HFF-Myc (cell line): ENCODE measurements around the gene NEURL1B.
A peak's percentile ranks its signal among the peaks of the same experiment; 100 is the strongest.

Source experiments
- DNase-seq: peaks from one replicate; pipeline ENCODE4 v3.0.0-alpha.2; 2011; ENCODE audit warnings: low read depth; ENCODE audit errors: extremely low read depth
- H3K4me3 ChIP-seq: replicated peaks from 2 replicates; pipeline ENCODE4 v1.5.1; 2011; ENCODE audit warnings: low read depth, mild to moderate bottlenecking, control low read depth, low read length
- TF ChIP-seq, protein P1 (sequence below): IDR thresholded peaks from 2 replicates; pipeline ENCODE4 v1.5.1; 2012; ENCODE audit warnings: mild to moderate bottlenecking, low read depth, low read length, control low read depth; ENCODE audit errors: missing control alignments

The NEURL1B gene

DNA sequence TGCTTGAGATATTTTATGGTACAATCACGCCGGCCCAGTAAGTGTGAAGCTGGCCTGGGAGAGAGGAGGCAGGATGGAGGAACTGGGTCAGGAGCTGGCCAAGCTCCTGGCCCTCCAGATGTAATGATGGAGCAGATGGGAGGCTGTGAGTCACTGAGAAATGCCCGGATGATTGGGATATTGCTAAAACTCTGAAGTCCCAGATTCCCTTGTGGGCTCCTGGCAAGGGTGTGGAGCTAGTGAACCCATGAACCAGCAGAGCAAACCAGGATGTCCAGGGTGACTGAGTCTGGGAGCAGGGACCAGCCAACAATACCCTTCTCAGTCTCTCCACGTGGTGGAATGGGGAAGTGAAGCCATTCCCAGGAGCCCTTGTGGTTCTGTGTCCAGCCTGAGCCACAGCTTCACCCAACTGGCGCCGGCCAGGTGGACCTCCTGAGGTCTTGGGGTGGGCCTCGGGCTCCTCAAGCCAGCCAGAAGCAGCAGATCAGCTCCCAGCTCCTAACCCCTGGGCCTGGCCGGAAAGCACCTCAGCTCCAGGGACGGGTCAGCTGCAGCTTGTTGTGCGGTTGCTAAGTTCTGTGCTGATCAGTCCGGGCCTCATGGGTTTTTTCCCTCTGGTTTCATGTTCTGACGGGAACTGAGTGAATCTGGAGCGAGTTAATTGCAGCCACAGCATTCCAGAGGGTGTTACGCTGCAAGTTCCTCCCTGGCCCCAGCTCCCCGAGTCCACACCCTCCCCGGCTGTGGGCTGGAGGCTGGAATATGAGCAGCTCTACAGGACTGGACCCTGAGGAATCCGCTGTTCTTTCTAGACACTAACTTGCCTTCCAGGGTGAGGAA is 92.3 kb downstream of the NEURL1B start:
- peak; percentile 96 for DNase-seq
- TF ChIP-seq, protein P1, sequence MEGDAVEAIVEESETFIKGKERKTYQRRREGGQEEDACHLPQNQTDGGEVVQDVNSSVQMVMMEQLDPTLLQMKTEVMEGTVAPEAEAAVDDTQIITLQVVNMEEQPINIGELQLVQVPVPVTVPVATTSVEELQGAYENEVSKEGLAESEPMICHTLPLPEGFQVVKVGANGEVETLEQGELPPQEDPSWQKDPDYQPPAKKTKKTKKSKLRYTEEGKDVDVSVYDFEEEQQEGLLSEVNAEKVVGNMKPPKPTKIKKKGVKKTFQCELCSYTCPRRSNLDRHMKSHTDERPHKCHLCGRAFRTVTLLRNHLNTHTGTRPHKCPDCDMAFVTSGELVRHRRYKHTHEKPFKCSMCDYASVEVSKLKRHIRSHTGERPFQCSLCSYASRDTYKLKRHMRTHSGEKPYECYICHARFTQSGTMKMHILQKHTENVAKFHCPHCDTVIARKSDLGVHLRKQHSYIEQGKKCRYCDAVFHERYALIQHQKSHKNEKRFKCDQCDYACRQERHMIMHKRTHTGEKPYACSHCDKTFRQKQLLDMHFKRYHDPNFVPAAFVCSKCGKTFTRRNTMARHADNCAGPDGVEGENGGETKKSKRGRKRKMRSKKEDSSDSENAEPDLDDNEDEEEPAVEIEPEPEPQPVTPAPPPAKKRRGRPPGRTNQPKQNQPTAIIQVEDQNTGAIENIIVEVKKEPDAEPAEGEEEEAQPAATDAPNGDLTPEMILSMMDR, result no peak
- H3K4me3 ChIP-seq, result no peak overlapping the region

DNA sequence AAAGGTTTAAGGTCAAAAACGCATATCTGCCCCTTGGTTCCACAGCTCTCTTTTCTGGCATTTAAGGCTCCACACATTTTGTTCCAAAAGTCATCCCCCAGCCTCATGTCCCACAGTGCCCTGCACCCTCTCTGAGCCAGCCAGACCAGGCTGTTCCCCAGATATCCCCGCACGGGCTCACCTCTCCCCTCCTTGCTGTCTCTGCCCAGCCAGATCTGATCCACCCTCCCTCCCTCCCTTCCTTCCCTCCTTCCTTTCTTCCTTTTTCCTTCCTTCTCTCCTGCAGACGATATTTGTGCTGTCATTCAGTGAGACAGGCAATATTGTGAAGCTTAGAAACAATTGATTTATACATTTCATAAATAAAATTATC is 92.9 kb downstream of the NEURL1B start:
- DNase-seq, result no peak

DNA sequence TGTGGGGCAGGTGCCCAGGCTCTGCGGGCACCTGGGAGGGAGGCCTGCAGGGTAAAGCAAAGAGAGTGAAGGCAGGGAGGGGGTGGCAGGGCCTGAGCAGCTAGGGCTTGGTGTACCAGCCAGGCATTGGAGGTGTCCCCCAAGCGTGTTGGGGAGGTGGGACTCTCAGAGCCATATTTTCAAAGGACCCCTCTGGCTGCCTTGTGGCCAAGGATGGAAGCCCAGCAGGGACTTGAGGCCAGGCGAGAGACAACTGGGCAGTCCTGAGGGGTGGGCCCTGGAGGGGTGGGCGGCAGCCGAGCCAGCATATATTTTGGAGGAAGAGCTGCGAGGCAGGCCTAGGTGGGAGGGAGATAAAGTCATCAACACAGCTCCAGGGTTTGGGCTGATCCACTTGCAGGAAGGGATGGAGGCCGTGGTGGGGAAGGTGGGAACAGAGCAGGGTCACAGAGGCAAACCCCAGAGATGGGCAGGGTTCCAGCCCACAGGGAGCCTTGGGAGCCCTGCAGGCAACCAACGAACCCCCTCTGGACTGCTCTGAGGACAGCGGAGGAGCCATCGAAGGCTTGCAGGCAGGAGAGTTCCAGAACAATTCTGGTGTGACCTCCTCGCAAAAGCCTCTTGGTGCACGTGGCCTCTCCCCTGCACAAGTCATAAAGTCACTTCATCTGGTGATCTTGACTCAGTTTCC is 94.2 kb downstream of the NEURL1B start:
- TF ChIP-seq, protein P1, result no peak
- no peak for DNase-seq
- H3K4me3 ChIP-seq, result no peak overlapping the region

More for the DNA sequence above, 92.9 kb downstream of the NEURL1B start:
- TF ChIP-seq, protein P1, result no peak
- no peak overlapping the region for H3K4me3 ChIP-seq

DNA sequence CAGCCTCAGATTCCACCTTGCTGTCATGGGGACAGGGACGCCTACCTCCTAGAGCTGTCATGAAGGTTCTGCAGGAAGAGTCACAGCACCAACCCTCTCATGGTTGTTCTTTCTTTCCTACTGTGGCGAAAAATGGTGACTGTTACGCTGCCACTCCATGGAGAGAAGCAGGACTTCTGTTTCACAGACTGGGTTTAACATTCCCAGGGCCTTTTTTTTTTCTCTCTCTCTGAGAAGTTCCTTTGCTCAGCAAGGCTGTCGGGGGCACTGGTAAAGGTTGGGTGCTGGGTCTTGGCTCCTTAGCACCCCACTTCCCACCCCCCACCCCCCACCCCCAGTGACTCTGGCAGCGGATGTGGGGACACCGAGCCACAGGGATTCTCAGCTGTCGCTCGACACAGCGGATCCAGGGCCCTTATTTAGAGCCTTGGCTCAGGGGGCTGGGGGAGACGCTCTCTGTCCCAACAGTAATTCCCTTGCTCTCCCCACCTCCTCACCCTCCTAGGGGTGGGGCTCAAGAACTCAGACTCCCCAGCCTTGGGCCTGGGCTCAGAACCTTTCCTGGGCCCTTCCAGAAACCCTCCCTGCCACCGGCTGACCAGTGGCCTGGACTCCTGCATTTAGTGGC is 95.6 kb downstream of the NEURL1B start:
- TF ChIP-seq, protein P1, result no peak
- DNase-seq, result no peak

DNA sequence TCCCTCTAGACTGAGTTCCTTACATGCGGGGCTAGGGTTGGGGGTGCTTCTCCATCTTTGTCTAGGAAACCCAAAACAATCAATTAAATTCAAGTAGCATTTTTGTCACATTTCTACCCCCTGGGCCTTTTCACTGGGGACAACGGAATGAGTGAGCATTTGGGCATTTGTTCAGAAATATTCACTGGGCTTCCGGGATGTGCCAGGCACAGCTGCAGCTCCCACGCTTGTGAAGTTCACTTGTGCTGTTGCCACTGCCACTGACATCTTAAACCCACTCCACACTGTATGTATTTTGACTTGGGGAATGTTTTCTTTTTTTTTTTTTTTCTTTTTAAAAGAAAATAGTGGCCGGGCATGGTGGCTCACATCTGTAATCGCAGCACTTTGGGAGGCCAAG is 98.3 kb downstream of the NEURL1B start:
- H3K4me3 ChIP-seq, result no peak overlapping the region
- no peak for DNase-seq
- TF ChIP-seq, protein P1, result no peak

More for the DNA sequence above, 95.6 kb downstream of the NEURL1B start:
- H3K4me3 ChIP-seq, result no peak overlapping the region

DNA sequence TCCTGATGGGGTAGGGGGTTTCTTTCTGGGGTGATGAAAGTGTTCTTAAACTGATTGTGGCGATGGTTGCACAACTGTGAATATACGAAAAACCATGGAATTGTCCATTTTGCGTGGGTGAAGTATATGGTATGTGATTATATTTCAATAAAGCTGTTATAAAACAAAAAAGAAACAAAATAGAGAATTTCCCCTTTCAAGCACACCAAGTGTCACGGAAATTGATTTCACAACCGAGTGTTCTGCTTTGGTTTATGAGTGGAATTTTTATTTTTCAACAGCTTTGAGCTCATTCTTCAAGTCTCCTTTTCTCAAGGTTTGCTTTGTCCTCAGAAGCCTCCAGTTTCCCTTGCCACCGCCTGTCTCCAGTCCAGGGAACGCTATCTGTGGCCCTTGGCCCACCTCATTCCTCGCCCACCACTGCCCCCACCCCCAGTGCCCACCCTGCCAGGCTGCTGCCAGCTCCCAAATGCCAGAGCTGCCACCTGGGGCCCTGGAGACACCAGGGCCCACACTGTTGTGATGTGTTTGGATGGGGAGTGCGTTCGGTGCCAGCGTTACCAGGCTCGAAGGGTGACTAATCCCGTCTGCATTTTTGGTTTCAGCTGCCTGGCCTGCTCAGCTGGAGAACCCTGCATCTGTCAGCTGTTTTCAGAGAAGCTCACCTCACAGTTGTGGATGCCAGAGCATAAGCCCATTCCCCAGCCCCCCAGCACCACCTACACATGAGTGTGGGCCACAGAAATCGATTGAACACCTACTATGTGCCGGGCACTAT is 99.6 kb downstream of the NEURL1B start:
- DNase-seq, result peak; percentile 46
- TF ChIP-seq, protein P1, result no peak
- H3K4me3 ChIP-seq, result no peak overlapping the region
